ENCODE measurements around the gene GCAT. TPM values are rescaled to one million over a fixed set of nuclear protein-coding genes. Genes with fewer than 3 reads are reported as not detected.

Gene GCAT
- total RNA-seq, 1 experiment from 2014 or later: 24.8 TPM

DNA sequence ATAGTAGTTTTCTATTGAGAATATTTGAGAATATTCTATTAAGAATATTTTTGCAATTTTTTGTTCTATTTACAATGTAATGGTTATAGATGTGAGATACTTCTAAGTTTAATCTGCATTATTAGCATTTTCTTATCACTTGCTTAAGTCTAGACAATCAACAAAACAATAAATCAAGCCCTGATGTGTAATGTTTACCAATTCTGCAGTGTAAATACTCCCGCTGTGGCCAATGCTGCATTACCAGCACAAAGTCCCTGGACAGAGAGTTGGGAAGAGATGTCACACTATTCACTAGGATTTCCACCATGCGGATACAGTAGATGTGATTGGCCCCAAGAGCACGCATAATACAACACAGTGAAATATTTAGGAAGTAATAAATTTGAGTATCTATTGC is 47.6 kb upstream of the GCAT start:
- no TSS peak for BruUV-seq (replicated peaks)
- intact Hi-C loops (cut with micrococcal nuclease; ENCODE audit: unreplicated experiment): no loop called here
- TF ChIP-seq, protein P1, sequence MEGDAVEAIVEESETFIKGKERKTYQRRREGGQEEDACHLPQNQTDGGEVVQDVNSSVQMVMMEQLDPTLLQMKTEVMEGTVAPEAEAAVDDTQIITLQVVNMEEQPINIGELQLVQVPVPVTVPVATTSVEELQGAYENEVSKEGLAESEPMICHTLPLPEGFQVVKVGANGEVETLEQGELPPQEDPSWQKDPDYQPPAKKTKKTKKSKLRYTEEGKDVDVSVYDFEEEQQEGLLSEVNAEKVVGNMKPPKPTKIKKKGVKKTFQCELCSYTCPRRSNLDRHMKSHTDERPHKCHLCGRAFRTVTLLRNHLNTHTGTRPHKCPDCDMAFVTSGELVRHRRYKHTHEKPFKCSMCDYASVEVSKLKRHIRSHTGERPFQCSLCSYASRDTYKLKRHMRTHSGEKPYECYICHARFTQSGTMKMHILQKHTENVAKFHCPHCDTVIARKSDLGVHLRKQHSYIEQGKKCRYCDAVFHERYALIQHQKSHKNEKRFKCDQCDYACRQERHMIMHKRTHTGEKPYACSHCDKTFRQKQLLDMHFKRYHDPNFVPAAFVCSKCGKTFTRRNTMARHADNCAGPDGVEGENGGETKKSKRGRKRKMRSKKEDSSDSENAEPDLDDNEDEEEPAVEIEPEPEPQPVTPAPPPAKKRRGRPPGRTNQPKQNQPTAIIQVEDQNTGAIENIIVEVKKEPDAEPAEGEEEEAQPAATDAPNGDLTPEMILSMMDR (IDR thresholded peaks at IDR 0.05; ENCODE audit: insufficient read depth in 1 of 2, low read depth in 1 of 2, low read length in 1 of 2, severe bottlenecking in 1 of 2, unreplicated experiment in 1 of 2): no peak
- DNase-seq: no peak
- CTCF ChIA-PET: no interaction called here
- Histone ChIP-seq H3K9me3 (no peaks in the 10 kb centered on the region), H3K4me3 (ENCODE audit: low read depth, low read length) (no peak overlapping the region), H3K27me3 (replicated peaks; ENCODE audit: control insufficient read depth, insufficient read depth, low read length) (no peaks in the 10 kb centered on the region), H3K36me3 (ENCODE audit: control insufficient read depth, insufficient read depth, low read length) (peaks cover 2% of the 10 kb centered on the region), H3K4me1 (peaks cover 8% of the 10 kb centered on the region)
- H3K4me1 Mint-ChIP-seq (ENCODE audit: low read depth, unreplicated experiment): peaks cover 5% of the 10 kb centered on the region
- no peak overlapping the region for H3K4me3 Mint-ChIP-seq (ENCODE audit: unreplicated experiment)
- no peaks in the 10 kb centered on the region for H3K9me3 Mint-ChIP-seq (ENCODE audit: unreplicated experiment)
- POLR2A ChIA-PET: no interaction called here
- H3K27me3 Mint-ChIP-seq (ENCODE audit: insufficient read depth, unreplicated experiment): no peaks in the 10 kb centered on the region
- no peak overlapping the region for H3K27ac Mint-ChIP-seq (ENCODE audit: unreplicated experiment)
- peaks cover 47% of the 10 kb centered on the region for H3K36me3 Mint-ChIP-seq (ENCODE audit: insufficient read depth, unreplicated experiment)

DNA sequence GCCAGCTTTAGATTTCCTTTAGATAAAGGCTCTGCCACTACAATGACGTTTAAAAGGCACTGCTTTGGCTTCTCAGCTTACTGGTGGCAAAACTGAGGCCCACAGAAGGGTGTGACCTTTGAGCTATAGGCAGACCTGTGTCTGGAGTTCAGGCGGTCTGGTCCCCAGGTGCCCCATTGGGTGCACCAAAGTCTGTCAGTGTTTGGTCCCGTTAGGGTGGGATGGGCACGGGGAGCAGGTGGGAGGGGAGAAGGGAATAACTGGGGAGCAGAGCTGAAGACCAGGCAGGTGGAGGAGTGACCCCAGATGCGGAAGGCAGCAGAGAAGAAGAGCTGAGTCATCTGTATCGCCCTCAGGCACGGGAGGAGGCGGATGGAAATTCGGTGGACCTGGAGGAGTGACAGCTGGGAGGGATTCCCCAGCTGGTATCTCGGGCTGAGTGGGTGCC is 45.3 kb upstream of the GCAT start:
- H3K36me3 ChIP-seq (ENCODE audit: control insufficient read depth, insufficient read depth, low read length): peaks cover 2% of the 10 kb centered on the region; the same call in 1 of the 2 replicates
- TF ChIP-seq, protein P1 (IDR thresholded peaks at IDR 0.05; ENCODE audit: insufficient read depth in 1 of 2, low read depth in 1 of 2, low read length in 1 of 2, severe bottlenecking in 1 of 2, unreplicated experiment in 1 of 2): no peak
- H3K27me3 ChIP-seq (replicated peaks; ENCODE audit: control insufficient read depth, insufficient read depth, low read length): no peaks in the 10 kb centered on the region
- no peaks in the 10 kb centered on the region for H3K9me3 ChIP-seq
- H3K4me3 ChIP-seq (ENCODE audit: low read depth, low read length): no peak overlapping the region
- Mint-ChIP-seq H3K4me1 (ENCODE audit: low read depth, unreplicated experiment) (peaks cover 5% of the 10 kb centered on the region), H3K4me3 (ENCODE audit: unreplicated experiment) (no peak overlapping the region), H3K27ac (ENCODE audit: unreplicated experiment) (no peak overlapping the region), H3K27me3 (ENCODE audit: insufficient read depth, unreplicated experiment) (no peaks in the 10 kb centered on the region), H3K36me3 (ENCODE audit: insufficient read depth, unreplicated experiment) (peaks cover 43% of the 10 kb centered on the region), H3K9me3 (ENCODE audit: unreplicated experiment) (no peaks in the 10 kb centered on the region)
- H3K4me1 ChIP-seq: peaks cover 8% of the 10 kb centered on the region
- no TSS peak for BruUV-seq (replicated peaks)
- intact Hi-C loops (cut with micrococcal nuclease; ENCODE audit: unreplicated experiment): no loop called here
- no peak for DNase-seq
- ChIA-PET POLR2A (no interaction called here), CTCF (no interaction called here)

DNA sequence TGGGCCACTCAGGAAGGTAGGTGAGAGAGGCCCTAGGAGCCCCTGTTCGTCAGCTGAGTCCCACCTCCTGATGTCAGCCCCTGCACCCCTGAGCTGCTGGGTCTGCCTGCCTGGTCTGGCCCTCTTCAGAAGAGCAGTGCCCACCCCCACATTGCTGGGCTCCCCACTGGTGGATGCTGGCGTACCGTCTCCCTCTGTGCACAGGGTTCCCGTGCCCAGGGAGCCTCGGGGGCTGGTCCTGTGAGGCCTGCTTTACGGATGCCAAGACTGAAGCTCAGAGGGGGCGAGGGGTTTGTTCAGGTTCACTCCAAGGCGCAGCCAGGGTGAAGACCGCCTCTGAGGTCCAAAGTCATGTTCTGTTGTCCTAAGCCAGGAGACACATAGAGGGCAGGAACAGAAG is 44.7 kb upstream of the GCAT start:
- Mint-ChIP-seq H3K27me3 (ENCODE audit: insufficient read depth, unreplicated experiment) (no peaks in the 10 kb centered on the region), H3K27ac (ENCODE audit: unreplicated experiment) (no peak overlapping the region), H3K4me3 (ENCODE audit: unreplicated experiment) (no peak overlapping the region), H3K4me1 (ENCODE audit: low read depth, unreplicated experiment) (peaks cover 5% of the 10 kb centered on the region), H3K36me3 (ENCODE audit: insufficient read depth, unreplicated experiment) (peaks cover 38% of the 10 kb centered on the region), H3K9me3 (ENCODE audit: unreplicated experiment) (no peaks in the 10 kb centered on the region)
- no peaks in the 10 kb centered on the region for H3K27me3 ChIP-seq (replicated peaks; ENCODE audit: control insufficient read depth, insufficient read depth, low read length)
- H3K9me3 ChIP-seq: no peaks in the 10 kb centered on the region
- H3K4me1 ChIP-seq: peaks cover 8% of the 10 kb centered on the region
- intact Hi-C loops (cut with micrococcal nuclease; ENCODE audit: unreplicated experiment): no loop called here
- BruUV-seq (replicated peaks): no TSS peak
- TF ChIP-seq, protein P1 (IDR thresholded peaks at IDR 0.05; ENCODE audit: insufficient read depth in 1 of 2, low read depth in 1 of 2, low read length in 1 of 2, severe bottlenecking in 1 of 2, unreplicated experiment in 1 of 2): no peak
- POLR2A ChIA-PET: no interaction called here
- no peak for DNase-seq
- CTCF ChIA-PET: no interaction called here
- H3K36me3 ChIP-seq (ENCODE audit: control insufficient read depth, insufficient read depth, low read length): peaks cover 2% of the 10 kb centered on the region; the same call in 1 of the 2 replicates
- no peak overlapping the region for H3K4me3 ChIP-seq (ENCODE audit: low read depth, low read length)

Measured in Caco-2 (cell line).